Cardiac fibroblast (primary cell): Measurements from ENCODE around the gene LOXL1.

ENCODE experiments used
- DNase-seq, 2 donors: peaks; one replicate each; pipeline versions ENCODE4 v3.0.0 to v3.0.0-alpha.2; 2010; ENCODE audit warnings: low read depth in 2 of 2
- H3K4me3 ChIP-seq, 2 donors: replicated peaks in 1 of 2; 1 replicate in 1 of 2; 2 replicates in 1 of 2; pipeline ENCODE4 v1.5.1; 2011; ENCODE audit warnings: low read depth in 2 of 2, low read length in 2 of 2, mild to moderate bottlenecking in 2 of 2, moderate library complexity in 1 of 2
- TF ChIP-seq, protein P1 (sequence below): IDR thresholded peaks from one replicate; pipeline ENCODE4 v1.5.1; 2011; ENCODE audit warnings: low read depth, mild to moderate bottlenecking, low read length, inconsistent platforms

The LOXL1 gene

GRCh38 chr15:73900095-73900712 lies 26.1 kb upstream of the LOXL1 start:
- no peak for DNase-seq
- TF ChIP-seq, protein P1, sequence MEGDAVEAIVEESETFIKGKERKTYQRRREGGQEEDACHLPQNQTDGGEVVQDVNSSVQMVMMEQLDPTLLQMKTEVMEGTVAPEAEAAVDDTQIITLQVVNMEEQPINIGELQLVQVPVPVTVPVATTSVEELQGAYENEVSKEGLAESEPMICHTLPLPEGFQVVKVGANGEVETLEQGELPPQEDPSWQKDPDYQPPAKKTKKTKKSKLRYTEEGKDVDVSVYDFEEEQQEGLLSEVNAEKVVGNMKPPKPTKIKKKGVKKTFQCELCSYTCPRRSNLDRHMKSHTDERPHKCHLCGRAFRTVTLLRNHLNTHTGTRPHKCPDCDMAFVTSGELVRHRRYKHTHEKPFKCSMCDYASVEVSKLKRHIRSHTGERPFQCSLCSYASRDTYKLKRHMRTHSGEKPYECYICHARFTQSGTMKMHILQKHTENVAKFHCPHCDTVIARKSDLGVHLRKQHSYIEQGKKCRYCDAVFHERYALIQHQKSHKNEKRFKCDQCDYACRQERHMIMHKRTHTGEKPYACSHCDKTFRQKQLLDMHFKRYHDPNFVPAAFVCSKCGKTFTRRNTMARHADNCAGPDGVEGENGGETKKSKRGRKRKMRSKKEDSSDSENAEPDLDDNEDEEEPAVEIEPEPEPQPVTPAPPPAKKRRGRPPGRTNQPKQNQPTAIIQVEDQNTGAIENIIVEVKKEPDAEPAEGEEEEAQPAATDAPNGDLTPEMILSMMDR, result no peak

GRCh38 chr15:73901126-73901810 lies 25.0 kb upstream of the LOXL1 start:
- TF ChIP-seq, protein P1, result no peak
- DNase-seq, result no peak
- no peak overlapping the region for H3K4me3 ChIP-seq

More at GRCh38 chr15:73900095-73900712, 26.1 kb upstream of the LOXL1 start:
- no peak overlapping the region for H3K4me3 ChIP-seq

DNA sequence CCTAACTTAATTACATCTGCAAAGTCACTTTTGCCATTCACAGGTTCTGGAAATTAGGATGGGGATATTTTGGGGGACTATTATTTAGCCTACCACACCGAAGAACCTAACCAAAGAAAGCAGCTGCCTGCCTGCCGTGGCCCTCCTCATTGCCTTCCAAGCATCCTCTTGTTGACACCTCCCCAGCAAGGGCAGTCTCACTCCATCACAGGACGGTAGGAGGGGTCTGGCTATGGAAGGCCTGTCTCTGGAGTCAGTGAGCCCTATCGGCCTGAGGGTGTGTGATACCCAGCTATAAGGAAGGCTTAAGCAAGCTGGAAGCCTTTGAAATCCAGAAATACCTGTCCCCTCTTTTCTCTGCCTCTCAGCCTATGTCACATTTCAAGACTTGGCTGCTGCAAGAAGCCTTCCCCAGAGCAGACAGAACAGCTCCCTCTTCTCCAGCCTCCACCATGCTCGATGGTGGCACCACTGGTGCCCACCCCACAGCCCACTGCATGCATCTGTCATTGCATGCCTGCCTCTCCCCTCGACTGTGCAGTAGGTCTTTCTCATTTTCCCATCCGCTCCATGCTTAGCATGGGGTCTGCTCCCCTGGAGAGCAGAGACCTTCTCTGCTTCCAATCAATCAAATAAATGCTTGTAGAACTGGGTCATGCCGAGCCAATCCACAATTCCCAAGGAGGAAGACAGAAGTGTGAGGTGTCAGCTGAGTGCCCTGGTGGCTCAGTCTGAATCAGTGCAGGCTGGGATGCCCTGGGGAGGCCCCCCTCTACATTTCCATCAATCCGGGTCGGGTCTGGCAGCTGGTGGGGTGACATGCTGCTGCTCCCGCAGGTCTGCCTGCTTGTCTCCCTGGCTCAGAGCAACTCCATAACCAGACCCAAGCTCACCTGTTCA lies 23.9 kb upstream of the LOXL1 start:
- H3K4me3 ChIP-seq, result no peak overlapping the region
- no peak for DNase-seq
- TF ChIP-seq, protein P1, result no peak

- TF ChIP-seq, protein P1, result no peak
- H3K4me3 ChIP-seq, result no peak overlapping the region
- DNase-seq, result no peak
These were observed 22.0 kb upstream of the LOXL1 start for GRCh38 chr15:73904026-73904815.

- TF ChIP-seq, protein P1, result no peak
- H3K4me3 ChIP-seq, result no peak overlapping the region
- DNase-seq, result no peak
These were observed 20.9 kb upstream of the LOXL1 start for GRCh38 chr15:73905225-73905827.
